RCC 7860 (cell line): ENCODE measurements around the gene CPM.
"Not testable (repeated sequence)": the region's sequence is repeated elsewhere in the genome, so short reads cannot be mapped to it uniquely, and the experiment has no call there.

ENCODE experiments used
- DNase-seq: peaks from one replicate; pipeline ENCODE4 v3.0.0-alpha.2; 2015; ENCODE audit warnings: low spot score
- FAIRE-seq: peaks from 2 replicates; lab custom pipeline; 2012; peaks lifted over from hg19 to GRCh38; lab: Jason Lieb, UNC

The CPM gene

DNA sequence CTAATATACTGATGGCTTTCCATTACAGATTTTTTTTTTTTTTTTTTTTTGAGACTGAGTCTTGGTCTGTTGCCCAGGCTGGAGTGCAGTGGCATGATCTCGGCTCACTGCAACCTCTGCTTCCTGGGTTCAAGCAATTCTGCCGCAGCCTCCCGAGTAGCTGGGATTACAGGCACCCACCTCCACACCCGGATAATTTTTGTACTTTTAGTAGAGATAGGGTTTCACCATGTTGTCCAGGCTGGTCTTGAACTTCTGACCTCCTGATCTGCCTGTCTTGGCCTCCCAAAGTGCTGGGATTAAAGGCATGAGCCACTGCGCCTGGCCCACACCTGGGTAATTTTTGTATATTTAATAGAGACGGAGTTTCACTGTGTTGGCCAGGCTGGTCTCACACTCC lies 121.4 kb downstream of the CPM start:
- not testable (repeated sequence) for DNase-seq, FAIRE-seq

DNA sequence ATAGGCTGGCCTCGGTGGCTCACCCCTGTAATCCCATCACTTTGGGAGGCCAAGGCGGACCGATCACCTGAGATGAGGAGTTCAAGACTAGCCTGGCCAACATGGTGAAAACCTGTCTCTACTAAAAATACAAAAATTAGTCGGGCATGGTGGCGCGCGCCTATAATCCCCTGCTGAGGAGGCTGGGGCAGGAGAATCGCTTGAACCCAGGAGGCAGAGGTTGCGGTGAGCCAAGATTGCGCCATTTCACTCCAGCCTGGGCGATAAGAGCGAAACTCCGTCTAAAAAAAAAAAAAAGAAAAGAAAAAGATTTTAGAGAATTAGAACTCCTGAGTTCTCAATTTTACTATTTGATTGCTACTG lies 123.0 kb downstream of the CPM start:
- not testable (repeated sequence) for FAIRE-seq, DNase-seq

GRCh38 chr12:68809190-68810026 lies 123.6 kb downstream of the CPM start:
- FAIRE-seq (no peak), DNase-seq (no peak)

DNA sequence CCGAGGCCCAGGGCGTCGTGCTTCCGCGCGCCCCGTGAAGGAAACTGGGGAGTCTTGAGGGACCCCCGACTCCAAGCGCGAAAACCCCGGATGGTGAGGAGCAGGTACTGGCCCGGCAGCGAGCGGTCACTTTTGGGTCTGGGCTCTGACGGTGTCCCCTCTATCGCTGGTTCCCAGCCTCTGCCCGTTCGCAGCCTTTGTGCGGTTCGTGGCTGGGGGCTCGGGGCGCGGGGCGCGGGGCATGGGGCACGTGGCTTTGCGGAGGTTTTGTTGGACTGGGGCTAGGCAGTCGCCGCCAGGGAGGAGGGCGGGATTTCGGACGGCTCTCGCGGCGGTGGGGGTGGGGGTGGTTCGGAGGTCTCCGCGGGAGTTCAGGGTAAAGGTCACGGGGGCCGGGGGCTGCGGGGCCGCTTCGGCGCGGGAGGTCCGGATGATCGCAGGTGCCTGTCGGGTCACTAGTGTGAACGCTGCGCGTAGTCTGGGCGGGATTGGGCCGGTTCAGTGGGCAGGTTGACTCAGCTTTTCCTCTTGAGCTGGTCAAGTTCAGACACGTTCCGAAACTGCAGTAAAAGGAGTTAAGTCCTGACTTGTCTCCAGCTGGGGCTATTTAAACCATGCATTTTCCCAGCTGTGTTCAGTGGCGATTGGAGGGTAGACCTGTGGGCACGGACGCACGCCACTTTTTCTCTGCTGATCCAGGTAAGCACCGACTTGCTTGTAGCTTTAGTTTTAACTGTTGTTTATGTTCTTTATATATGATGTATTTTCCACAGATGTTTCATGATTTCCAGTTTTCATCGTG lies 124.4 kb downstream of the CPM start:
- peak; percentile 88 for DNase-seq
- FAIRE-seq, result peak; percentile 63

- no peak for FAIRE-seq
- DNase-seq, result peak; percentile 67
Observed at GRCh38 chr12:68807576-68808387, 125.2 kb downstream of the CPM start, which contains the start of gene MDM2. MDM2 (plus strand) TSS chr12:68808177; CDS start chr12:68808478, 301 bp downstream.

GRCh38 chr12:68807274-68807575 lies 125.7 kb downstream of the CPM start:
- not testable (repeated sequence) for FAIRE-seq

DNA sequence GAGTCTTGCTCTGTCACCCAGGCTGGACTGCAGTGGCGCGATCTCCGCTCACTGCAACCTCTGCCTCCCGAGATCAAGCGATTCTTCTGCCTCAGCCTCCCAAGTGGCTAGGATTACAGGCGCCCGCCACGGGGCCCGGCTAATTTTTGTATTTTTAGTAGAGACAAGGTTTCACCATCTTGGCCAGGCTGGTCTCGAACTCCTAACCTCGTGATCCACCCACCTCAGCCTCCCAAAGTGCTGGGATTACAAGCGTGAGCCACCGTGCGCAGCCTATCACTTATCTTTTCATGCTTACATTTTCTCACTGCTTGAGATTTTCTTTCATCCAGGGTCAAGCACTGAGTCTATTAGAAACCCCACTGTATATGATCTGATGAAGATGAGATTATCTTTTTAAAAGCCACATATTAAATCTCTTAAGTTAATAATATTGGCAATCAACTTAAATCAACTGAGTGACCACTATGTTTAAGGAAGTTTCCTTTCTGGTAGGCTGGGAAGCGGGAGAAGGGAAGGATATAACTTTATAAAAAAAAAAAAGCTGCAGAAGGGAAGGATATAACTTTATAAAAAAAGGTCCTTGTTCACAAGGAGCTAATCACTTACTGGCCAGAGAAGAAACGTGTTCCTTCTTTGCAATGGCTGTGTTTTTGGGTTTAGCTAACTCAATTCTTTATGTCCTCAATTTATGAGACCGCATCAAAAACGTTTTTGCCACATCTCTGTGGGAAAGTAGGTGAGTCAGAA lies 126.3 kb downstream of the CPM start:
- DNase-seq (no peak), FAIRE-seq (no peak)

More at GRCh38 chr12:68807274-68807575, 125.7 kb downstream of the CPM start:
- DNase-seq, result not testable (repeated sequence)

- no peak for FAIRE-seq
- DNase-seq, result no peak
Observed at GRCh38 chr12:68805592-68806120, 127.3 kb downstream of the CPM start.

- DNase-seq, result no peak
- FAIRE-seq, result no peak
Observed at GRCh38 chr12:68804657-68805591, 128.0 kb downstream of the CPM start.

- FAIRE-seq, result no peak
- no peak for DNase-seq
Observed at GRCh38 chr12:68803948-68804656, 128.9 kb downstream of the CPM start.

DNA sequence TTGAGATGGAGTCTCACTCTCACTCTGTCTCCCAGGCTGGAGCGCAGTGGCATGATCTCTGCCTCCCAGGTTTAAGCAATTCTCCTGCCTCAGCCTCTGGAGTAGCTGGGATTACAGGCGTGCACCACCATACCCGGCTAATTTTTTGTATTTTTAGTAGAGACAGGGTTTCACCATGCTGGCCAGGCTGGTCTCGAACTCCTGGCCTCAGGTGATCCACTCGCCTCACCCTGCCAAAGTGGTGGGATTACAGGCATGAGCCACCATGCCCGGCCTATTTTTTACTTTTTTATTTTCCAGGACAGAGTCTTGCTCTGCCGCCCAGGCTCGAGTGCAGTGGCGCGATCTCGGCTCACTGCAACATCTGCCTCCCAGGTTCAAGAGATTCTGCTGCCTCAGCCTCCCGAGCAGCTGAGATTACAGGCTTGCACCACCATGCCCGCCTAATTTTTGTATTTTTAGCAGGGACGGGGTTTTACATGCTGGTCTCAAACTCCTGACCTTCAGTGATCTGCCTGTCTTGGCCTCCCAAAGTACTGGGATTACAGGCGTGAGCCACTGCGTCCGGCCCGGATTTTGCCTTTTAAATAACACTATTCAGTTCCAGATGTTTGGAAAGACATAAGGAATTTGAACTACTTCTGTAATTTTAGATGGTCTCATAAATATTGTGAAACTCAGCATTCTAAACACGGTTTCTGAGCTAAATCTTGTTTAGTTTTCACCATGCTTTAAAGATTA lies 129.9 kb downstream of the CPM start:
- DNase-seq, FAIRE-seq: not testable (repeated sequence)

DNA sequence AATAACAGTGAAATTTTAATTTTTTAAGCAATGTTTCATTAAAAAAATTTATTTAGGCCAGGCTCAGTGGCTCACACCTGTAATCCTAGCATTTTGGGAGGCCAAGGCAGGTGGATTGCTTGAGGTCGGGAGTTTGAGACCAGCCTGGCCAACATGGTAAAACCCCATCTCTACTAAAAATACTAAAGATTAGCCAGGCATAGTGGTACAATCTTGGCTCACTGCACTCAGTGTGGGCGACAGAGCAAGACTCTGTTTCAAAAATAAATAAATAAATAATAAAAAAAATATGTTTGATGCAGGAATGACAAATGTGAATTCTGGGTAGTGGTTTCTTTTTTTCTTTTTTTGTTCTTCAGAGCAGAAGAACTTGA lies 130.6 kb downstream of the CPM start:
- FAIRE-seq, DNase-seq: not testable (repeated sequence)
